GM21423 (cell line): ENCODE measurements around the gene SUPT7L.
"Not testable (repeated sequence)": the region's sequence is repeated elsewhere in the genome, so short reads cannot be mapped to it uniquely, and the experiment has no call there.

Source experiments
- ATAC-seq: cut with Tn5 transposase; IDR thresholded peaks from one replicate; pipeline ENCODE4 v1.9.1; 2021; ENCODE audit warnings: mild to moderate bottlenecking, moderate library complexity; ENCODE audit not compliant: unreplicated experiment

The SUPT7L gene

DNA sequence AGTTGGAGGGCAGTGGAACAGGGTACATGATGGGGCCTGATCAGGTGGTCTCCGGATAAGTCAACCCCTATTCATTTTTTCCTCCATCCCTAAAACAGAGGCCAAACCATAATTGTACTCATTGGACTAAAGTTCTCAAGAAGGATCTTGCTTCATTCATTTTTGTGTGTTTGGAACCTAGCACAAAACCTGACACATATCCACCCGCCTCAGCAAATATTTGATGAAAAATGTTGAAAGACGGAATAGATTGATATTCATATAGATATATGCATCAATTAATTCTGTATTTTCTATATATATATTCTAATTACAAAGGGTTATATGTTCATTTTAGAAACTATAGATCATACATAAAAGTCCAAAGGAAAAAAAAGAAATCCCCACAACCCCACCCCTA, 22.2 kb upstream of the SUPT7L start:
- no peak for ATAC-seq

DNA sequence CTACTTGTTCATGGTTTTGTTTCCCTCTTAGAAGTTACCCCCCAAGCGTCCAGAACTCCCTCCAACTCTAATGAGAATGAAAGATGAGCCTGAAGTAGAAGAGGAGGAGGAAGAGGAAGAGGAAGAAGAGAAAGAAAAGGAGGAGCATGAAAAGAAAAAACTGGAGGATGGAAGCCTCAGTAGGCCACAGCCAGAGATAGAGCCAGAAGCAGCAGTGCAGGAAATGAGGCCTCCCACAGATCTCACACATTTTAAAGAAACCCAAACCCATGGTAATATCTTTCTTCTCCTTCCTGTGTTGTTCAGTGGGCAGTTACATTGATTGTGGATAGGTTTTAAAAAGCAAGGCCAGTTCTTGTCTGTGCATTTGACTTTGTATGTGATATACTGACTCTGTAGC, 21.6 kb upstream of the SUPT7L start:
- ATAC-seq: not testable (repeated sequence)

DNA sequence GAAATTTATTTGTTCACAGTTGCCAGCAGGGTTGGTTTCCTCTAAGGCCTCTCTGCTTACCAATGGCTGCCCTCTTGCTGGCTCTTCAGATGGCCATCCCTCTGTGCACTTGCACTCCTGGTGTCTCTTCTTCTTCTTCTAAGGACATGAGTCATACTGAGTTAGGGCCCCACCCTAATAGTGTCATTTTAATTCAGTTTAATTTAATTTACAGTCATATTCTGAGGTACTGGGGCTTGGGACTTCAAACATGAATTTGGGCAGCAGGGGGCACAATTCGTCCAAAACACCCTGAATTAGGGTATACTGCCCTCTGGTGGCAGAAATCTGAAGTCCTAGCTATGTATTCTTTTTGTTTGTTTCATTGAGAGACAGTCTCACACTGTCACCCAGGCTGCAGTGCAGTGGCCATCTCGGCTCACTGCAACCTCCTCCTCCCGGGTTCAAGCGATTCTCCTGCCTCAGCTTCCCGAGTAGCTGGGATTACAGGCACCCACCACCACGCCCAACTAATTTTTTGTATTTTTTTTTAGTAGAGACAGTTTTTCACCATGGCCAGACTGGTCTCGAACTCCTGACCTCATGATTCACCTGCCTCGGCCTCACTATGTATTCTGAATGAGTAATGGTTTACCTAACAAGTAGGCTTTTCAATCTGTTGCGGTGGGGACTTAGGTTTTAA, 20.1 kb upstream of the SUPT7L start:
- no peak for ATAC-seq

DNA sequence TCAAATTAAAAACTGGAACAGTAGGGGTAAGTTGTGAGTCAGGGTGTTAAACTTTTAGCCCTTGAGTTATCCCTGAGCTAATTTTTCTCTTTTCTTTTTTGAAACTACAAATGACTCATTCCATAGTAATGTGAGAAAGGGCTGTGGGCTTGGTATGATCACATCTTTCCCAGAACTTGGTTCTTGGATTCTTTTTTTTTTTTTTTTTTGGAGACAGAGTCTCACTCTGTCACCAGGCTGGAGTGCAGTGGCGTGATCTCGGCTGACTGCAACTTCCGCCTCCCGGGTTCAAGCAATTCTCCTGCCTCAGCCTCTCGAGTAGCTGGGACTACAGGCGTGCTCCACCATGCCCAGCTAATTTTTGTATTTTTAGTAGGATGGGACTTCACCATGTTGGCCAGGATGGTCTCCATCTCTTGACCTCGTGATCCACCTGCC, 18.9 kb upstream of the SUPT7L start:
- not testable (repeated sequence) for ATAC-seq

DNA sequence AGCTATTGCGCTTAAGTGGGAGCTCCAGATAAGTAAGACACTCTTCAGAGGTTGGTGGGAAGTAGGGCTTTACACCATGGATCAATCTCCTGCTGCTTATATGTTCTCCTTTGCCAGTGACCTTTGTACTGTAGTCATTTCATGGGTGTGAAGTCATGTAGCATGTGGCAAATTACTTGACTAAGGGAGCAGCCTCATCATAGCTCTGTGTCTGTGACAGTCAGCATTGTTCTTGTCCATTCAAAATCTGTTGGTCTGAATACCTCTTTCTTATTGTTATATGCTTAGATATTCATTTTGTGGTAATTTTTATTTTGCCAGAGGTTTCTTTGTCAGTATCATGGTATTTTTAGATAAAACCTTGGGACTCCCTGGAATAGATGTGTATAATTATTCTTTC, 18.4 kb upstream of the SUPT7L start:
- ATAC-seq: no peak

DNA sequence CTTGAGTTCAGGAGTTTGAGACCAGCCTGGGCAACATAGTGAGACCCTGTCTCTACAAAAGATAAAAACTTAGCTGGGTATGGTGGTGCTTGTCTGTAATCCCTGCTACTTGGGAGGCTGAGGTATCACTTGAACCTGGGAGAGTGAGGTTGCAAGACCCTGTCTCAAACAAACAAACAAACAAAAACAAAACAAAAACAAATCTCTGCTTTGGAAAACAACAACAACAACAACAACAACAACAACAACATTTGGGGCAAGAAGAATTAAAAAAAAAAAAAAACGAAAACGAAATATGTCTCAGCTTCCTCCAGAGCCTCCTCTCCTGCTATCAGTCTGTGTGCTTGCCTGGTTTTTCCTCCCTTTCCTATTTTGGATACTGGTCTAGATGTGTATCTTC, 17.2 kb upstream of the SUPT7L start:
- ATAC-seq: no peak

DNA sequence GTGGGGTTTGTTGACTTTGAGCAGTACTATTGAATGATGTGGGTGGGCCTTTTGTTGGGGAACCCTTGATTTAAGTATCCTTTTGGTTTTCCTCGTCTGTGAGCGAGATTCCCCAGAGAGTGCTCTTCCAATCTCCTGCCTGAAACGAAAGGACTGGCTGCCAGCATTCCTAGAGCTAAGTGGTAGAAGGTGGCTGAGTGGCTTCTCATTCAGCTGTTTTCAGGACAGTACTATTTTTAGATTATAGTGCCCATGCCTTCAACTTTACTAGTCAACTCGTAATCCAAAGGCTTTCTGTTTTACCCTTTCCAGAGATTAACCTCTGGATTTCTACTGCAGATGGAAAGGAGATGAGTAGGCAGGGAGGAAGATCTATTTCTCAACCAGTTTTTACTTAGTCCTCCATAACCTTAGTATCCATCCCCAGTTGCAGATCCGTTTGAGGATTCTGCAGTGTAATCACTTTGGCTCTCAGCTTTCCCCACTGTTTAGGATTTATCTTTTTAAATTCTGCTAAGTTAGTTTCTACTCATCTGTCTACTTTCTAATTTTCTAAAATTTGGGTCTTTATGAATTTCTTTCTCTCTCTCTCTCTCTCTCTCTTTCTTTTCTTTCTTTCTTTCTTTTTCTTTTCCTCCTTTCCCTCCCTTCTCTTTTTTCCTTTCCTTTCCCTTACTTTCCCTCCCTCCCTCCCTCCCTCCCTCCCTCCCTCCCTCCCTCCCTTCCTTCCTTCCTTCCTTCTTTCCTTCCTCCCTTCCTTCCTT, 9.5 kb upstream of the SUPT7L start:
- no peak for ATAC-seq

DNA sequence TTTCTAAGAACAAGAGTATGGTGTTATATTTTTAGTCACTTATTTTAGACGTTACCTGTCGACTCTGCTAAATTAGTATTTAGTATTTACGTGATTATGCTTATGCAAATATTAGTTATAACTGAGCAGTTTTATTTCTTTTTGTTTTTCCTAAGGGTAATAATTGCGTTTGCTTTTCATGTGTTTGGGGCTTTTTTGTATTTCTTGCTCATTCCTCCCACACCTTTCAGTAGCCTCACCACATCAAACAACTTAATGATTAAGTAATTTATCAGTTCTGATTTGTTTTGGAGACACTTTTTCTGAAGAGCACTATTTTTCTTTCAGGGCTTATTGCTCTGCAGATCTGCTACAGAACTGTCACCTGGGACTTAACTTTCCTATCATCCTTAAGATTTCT, 7.8 kb upstream of the SUPT7L start:
- no peak for ATAC-seq

DNA sequence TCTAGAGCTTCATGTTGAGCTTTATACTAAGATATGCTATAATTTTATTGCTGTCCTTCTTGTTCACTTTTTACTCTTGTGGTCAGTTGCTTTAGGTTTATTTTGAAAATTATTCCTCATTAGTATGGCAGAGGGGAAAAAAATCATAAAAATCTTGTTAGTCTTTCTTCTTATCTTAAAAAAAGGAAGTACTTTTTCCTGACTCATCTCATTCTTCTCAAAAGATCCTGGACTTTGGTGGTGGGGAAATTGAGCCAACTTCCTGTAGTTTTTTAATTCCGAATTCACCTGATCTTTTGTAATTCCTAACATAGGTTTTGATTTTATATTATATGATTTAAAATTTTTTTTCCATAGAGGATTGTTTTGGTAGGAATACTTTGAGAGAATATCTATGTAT, 4.0 kb upstream of the SUPT7L start:
- no peak for ATAC-seq

DNA sequence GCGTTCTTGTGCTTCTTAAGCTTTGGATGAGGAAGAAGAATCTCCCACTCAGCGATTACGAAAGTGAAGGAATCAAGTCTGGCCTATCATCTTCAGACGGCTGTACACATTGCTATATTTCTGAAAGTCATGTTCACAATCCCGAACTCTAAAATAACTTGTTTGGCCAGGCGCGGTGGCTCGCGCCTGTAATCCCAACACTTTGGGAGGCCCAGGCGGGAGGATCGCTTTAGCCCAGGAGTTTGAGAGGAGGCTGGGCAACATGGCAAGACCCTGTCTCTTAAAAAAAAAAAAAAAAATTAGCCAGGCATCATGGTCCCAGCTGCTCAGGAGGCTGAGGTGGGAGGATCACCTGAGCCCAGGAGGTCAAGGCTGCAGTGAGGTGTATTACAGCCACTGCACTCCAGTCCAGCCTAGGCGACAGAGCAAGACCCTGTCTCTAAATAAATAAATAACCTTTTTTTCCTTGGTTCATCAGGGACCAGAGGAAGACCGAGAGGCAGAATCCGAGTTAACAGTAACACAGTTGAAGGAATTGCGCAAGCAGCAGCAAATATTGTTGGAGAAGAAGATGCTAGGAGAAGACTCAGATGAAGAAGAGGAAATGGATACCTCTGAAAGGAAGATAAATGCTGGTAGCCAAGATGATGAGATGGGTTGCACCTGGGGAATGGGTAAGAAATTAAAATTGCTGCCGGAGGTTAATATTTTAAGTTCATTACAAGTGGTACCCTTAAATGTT, 1.4 kb upstream of the SUPT7L start:
- no peak for ATAC-seq

DNA sequence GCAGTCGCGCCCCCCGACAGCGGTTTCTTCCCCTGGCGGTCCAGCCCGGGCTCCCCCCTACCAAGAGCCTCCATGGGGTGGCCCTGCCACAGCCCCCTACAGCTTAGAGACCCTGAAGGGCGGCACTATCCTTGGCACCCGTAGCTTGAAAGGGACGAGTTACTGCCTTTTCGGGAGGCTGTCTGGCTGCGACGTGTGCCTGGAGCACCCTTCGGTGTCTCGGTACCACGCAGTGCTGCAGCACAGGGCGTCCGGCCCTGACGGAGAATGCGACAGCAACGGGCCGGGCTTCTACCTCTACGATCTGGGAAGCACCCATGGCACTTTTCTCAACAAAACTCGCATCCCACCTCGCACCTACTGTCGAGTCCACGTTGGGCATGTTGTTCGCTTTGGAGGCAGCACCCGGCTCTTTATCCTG, 750 bp upstream of the SUPT7L start:
- no peak for ATAC-seq

DNA sequence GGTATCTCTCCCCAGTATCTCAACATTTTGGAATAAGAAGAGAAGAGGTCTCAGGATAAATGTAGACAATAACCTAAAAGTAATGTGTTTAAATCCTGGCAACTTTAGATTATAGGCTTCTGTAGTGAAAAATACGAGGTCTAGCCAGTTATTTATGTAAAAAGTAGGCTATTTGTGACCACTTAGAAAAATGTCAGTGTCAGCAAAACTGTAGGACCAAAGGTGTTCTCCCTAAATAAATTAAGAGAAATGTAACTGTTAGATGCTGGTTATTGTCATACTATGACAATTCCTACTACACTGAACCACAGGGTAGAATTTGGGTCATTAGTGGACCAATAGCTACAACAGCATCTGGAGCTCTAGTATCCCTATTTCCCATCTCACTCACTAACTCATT, 2.0 kb downstream of the SUPT7L start:
- no peak for ATAC-seq

DNA sequence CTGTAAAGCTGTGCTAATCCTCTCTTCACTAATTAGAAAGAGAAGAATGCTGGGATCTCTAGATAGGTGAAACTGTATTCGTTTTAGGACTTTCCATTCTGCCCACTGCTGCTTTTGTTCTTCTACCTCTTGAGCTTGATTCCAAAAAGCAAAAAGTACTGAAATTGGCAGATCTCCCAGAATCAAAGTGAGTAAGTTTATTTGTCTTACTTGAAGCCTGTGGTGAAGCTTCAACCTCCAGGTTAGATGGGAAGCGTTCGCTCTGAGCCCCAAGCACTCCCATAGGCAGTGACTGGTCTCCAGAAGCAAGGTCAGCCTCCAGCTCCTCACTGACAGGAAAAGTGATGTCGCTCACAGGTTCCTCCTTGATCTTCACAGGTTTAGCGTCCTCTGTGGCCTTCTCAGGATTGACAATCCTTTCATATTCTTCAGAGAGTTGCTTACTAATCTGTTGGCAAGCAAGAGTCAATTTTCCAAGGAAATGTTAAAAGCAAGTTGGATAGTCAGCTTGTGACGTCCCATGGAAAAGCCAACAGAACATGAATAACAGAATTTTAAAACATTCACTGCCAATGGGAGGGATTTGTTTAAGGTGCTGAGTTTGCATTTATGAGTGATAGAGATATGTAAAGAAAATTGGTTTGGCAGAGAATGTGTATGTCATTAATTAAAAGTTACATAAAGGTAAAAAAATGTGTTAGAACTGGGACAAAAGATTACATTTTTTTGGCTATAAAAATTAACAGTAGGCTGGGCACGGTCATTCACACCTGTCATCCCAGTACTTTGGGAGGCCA, 8.1 kb downstream of the SUPT7L start:
- ATAC-seq: no peak

DNA sequence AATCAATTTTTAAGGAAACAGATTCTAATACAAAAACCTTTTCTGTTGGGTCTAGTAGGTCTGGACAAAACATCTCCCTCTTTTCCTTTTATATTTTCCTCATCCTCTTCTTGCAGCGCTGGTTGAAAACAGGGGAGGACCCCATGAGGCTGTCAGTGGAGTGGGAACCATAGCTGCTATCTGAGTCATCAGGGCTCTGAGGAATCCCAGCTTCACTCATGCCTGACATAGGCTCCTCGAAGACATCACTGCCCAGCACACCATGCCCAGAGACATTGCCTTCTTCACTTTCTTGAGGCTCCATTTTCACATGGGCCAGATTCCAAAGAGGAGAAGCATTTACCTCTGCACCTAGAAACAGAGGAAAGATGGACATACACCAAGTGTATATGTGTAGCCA, 10.0 kb downstream of the SUPT7L start:
- no peak for ATAC-seq

DNA sequence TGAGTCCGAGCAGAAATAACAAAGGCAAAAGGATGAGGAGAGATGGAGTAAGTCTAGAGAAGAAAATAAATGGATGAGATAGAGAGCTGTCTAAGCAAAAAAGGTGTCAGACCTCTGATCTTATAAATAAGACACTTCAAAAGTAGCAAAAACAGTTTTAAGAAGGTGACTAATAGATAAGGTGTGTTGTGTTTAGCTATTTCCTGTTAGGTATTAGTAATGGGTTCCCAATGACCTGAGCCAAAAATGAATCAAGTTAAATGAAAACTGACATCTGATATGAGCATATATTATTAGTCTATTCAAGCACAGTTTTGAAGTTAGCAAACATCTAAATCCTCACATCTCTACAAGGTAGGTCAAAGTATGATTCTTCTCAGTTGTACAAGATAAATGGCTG, 10.6 kb downstream of the SUPT7L start:
- ATAC-seq: no peak

DNA sequence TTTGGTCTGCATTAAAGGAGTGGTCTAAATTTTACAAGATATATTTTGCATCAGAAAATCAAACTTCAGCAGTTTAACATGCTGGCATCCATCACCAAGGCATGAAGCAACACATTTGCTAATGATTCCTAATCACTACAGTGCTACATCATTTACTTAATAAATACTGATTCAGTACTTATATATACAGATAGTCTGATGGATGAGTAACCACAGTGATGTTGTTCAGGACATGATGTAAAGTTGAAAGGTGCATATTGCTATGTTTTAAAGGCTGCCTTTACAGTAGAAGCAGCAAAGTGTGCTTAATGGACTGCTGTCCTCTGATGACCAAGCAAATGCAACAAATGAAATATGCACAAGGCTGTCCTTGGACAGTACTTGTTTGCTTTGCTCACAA, 11.1 kb downstream of the SUPT7L start:
- ATAC-seq: no peak

DNA sequence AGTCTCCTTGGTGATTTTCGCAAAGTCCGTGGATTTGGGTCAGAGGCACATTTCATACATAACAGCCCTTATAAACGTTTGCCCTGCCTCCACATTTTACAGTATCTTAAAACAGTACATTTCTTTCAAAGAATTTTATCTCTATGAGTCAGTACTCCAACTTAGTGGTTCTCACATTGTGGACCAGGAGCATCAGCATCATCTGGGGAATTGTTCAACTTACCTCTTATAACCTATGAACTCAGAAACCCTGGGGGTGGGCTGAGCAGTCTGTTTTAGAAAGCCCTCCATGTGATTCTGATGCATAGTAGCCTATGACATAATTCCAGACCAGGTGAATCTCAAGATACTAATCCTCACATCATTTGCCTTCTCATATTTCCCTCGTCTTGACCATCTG, 12.4 kb downstream of the SUPT7L start:
- no peak for ATAC-seq

DNA sequence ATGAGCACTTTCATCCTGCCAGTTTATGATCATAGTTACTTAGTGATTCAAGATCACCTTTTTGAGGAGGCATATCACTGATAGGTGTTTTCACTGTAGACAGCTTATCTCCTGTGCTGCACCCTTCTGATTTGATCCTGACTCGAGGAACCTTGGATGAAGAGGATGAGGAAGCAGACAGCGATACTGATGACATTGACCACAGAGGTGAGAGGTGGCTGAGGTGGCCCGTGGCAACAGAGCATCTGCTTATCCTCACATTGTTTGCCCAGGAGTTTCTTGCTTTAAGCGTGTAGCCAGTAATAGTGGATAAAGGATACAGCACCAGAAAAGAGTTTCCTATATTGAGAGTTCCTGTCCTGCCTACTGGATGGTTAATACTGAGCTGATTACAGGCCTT, 15.7 kb downstream of the SUPT7L start:
- no peak for ATAC-seq

DNA sequence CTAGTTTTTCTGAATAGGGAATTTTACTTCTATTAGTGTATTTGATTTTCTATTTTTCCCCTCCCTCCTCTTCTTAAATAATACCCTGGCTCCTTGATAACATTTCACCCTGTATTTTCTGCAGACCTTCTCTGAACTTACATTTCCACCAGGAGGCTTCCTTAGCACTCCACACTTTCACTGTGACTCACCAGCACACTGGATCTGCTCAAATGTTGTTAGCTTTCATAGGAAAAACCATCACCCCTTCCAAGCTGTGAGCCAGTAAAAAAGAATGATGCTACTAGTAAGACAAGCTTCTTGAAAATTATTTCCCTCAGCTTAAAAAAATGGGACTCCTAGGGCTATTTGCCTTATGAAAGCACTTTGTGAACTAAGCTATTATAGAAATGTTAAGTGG, 16.1 kb downstream of the SUPT7L start:
- ATAC-seq: no peak

DNA sequence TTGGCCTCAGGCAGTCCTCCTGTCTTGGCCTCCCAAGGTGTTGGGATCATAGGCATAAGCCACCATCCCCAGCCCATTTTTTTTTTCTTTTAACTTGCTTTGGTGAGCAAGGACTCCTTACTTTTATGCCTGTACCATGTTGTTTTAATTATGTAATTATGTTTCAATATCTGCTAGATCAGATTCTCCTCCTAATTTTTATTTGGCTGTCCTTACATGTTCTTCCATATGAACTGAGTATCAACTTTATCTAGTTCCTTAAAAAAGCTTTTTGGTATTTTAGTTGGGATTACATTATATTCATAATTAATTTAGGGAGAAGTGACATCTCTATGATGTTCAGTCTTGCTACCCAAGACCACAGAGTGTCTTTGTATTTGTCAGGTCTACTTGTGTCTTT, 18.2 kb downstream of the SUPT7L start:
- ATAC-seq: no peak

DNA sequence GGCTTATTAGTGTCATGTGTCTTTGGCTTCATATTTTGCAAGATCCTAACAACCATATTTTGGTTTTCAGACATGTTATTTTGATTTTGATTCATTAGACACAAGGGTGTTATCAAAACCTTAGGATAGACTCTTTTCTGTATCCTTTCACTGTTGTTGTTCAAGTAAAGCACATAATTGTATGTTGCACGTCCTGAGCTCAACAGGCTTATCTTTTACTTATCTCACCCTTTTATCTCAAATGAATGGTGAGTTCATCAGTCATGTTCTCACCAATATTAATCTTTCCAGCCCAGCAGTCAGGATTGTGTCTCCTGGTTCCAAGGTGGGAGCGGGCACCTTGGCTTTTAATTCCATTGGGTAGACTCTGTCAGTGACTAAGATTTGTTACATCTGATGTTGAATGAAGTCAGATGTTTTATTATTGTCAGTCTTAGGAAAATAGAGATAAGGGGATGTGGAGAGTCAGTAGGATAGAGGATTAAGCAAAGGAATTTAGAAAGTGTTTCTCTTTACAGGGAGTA, 22.6 kb downstream of the SUPT7L start:
- ATAC-seq: no peak
